ENCODE data around the gene GPR32.

GRCh38 chr19:50812474-50812873 is 42.2 kb downstream of the GPR32 start:
- TF ChIP-seq EZH2 (IDR thresholded peaks at IDR 0.05; ENCODE audit: insufficient read depth, poor library complexity, severe bottlenecking), result no peak
- no peak for TF ChIP-seq EZH2phosphoT487 (IDR thresholded peaks at IDR 0.05; ENCODE audit: insufficient read depth, low read depth)
